ENCODE data around the gene GBGT1.
"Not testable (repeated sequence)": the region's sequence is repeated elsewhere in the genome, so short reads cannot be mapped to it uniquely, and the experiment has no call there.

The GBGT1 gene

GRCh38 chr9:133194597-133194996, 30.9 kb upstream of the GBGT1 start:
- DNase-seq = no peak

GRCh38 chr9:133191989-133192388, 28.3 kb upstream of the GBGT1 start:
- DNase-seq = no peak

- DNase-seq = no peak
Measured at GRCh38 chr9:133189826-133190225, 26.1 kb upstream of the GBGT1 start.

- no peak for DNase-seq
Measured at GRCh38 chr9:133188843-133189180, 25.1 kb upstream of the GBGT1 start.

- DNase-seq = peak; percentile 49
Measured at GRCh38 chr9:133188006-133188842, 24.5 kb upstream of the GBGT1 start.

GRCh38 chr9:133187561-133188005, 23.9 kb upstream of the GBGT1 start:
- no peak for DNase-seq

- no peak for DNase-seq
Measured at GRCh38 chr9:133186736-133187135, 23.0 kb upstream of the GBGT1 start.

- peak; percentile 49 for DNase-seq
Measured at GRCh38 chr9:133184971-133185370, 21.3 kb upstream of the GBGT1 start.

- no peak for DNase-seq
Measured at GRCh38 chr9:133182151-133182550, 18.4 kb upstream of the GBGT1 start.

GRCh38 chr9:133181561-133181960, 17.8 kb upstream of the GBGT1 start:
- DNase-seq = no peak

- DNase-seq = no peak
Measured at GRCh38 chr9:133180953-133181352, 17.2 kb upstream of the GBGT1 start.

- DNase-seq = no peak
Measured at GRCh38 chr9:133173056-133173455, 9.3 kb upstream of the GBGT1 start.

GRCh38 chr9:133171161-133171961, 7.6 kb upstream of the GBGT1 start:
- no peak for DNase-seq

- no peak for DNase-seq
Measured at GRCh38 chr9:133170716-133171115, 7.0 kb upstream of the GBGT1 start.

- DNase-seq = not testable (repeated sequence)
Measured at GRCh38 chr9:133169687-133170086, 6.0 kb upstream of the GBGT1 start.

- DNase-seq = no peak
Measured at GRCh38 chr9:133169102-133169501, 5.4 kb upstream of the GBGT1 start.

GRCh38 chr9:133168432-133168831, 4.7 kb upstream of the GBGT1 start:
- DNase-seq = no peak

- no peak for DNase-seq
Measured at GRCh38 chr9:133167769-133168168, 4.1 kb upstream of the GBGT1 start.

GRCh38 chr9:133167096-133167730, 3.5 kb upstream of the GBGT1 start:
- DNase-seq = no peak

- DNase-seq = no peak
Measured at GRCh38 chr9:133166392-133166791, 2.7 kb upstream of the GBGT1 start.

GRCh38 chr9:133165452-133165730, 1.7 kb upstream of the GBGT1 start:
- no peak for DNase-seq

GRCh38 chr9:133164191-133164590, 477 bp upstream of the GBGT1 start:
- DNase-seq = no peak

- DNase-seq = peak; percentile 19
Measured at GRCh38 chr9:133162861-133163503, 732 bp downstream of the GBGT1 start.
